KMS-11 (cell line): Measurements from ENCODE around the gene GALNT2.

Source experiments
- H2AFZ ChIP-seq: fragments of 200-600 bp; sonication (generic); 2 replicates; pipeline ENCODE4 v1.6.1; 2016; ENCODE audit warnings: antibody characterized with exemption, mixed run types, low read depth
- H3K27ac ChIP-seq: fragments of 200-600 bp; sonication (generic); 2 replicates; pipeline ENCODE4 v1.6.1; 2016; ENCODE audit warnings: mild to moderate bottlenecking, mixed run types
- H3K27me3 ChIP-seq: fragments of 200-600 bp; sonication (generic); 2 replicates; pipeline ENCODE4 v1.6.1; 2017; ENCODE audit warnings: mild to moderate bottlenecking, low read depth, mixed run types, moderate library complexity; ENCODE audit not compliant: insufficient read depth
- H3K36me3 ChIP-seq: fragments of 200-600 bp; sonication (generic); 2 replicates; pipeline ENCODE4 v1.6.1; 2017; ENCODE audit warnings: mild to moderate bottlenecking, mixed run types; ENCODE audit not compliant: insufficient read depth
- H3K4me1 ChIP-seq: fragments of 200-600 bp; sonication (generic); 2 replicates; pipeline ENCODE4 v1.6.1; 2016; ENCODE audit warnings: mild to moderate bottlenecking, low read depth, mixed run types; ENCODE audit not compliant: poor library complexity, severe bottlenecking
- H3K4me2 ChIP-seq: fragments of 200-600 bp; sonication (generic); 2 replicates; pipeline ENCODE4 v1.7.0; 2016; ENCODE audit warnings: mild to moderate bottlenecking, mixed run types
- H3K4me3 ChIP-seq: fragments of 200-600 bp; sonication (generic); IDR thresholded peaks from 2 replicates; pipeline ENCODE4 v1.6.1; 2017; ENCODE audit warnings: low read depth, low read length, mixed read lengths; ENCODE audit not compliant: insufficient read depth
- H3K79me2 ChIP-seq: fragments of 200-600 bp; sonication (generic); 2 replicates; pipeline ENCODE4 v1.6.1; 2016; ENCODE audit warnings: low read depth, mixed run types; ENCODE audit not compliant: insufficient read depth
- H3K9ac ChIP-seq: fragments of 200-600 bp; sonication (generic); 2 replicates; pipeline ENCODE4 v1.6.1; 2016; ENCODE audit warnings: mild to moderate bottlenecking, mixed run types
- H4K20me1 ChIP-seq: fragments of 200-600 bp; sonication (generic); 2 replicates; pipeline ENCODE4 v1.6.1; 2016; ENCODE audit warnings: mild to moderate bottlenecking, mixed run types; ENCODE audit not compliant: insufficient read depth
- TF ChIP-seq, protein P1 (sequence below): fragments of 200-600 bp; sonication (generic); conservative IDR thresholded peaks from 2 replicates; pipeline ENCODE4 v1.6.1; 2017; ENCODE audit warnings: low read depth, mild to moderate bottlenecking, antibody characterized with exemption, low read length, moderate library complexity, mixed read lengths

The GALNT2 gene

DNA sequence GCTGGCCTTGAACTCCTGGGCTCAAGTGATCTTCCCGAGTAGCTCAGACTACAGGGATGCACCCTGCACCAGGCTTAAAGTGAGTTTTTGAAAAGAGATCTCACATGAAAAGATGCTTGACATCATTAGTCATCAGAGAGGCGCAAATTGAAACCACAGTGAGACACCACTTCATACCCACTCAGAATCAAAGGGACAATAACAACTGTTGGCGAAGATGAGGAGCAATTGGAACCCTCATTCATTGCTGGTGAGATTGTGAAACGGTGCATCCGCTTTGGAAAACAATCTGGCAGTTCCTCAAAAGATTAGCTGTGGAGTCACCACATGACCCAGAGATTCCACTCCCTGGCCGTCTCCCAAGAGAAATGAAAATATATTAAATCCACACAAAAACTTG, 236.8 kb downstream of the GALNT2 start:
- no peak overlapping the region for H2AFZ ChIP-seq
- H3K36me3 ChIP-seq = no peaks in the 10 kb centered on the region
- H3K27ac ChIP-seq = no peak overlapping the region
- H3K4me3 ChIP-seq = no peak overlapping the region
- no peaks in the 10 kb centered on the region for H3K27me3 ChIP-seq
- no peaks in the 10 kb centered on the region for H3K79me2 ChIP-seq
- H3K4me1 ChIP-seq = no peaks in the 10 kb centered on the region
- no peaks in the 10 kb centered on the region for H4K20me1 ChIP-seq
- TF ChIP-seq, protein P1, sequence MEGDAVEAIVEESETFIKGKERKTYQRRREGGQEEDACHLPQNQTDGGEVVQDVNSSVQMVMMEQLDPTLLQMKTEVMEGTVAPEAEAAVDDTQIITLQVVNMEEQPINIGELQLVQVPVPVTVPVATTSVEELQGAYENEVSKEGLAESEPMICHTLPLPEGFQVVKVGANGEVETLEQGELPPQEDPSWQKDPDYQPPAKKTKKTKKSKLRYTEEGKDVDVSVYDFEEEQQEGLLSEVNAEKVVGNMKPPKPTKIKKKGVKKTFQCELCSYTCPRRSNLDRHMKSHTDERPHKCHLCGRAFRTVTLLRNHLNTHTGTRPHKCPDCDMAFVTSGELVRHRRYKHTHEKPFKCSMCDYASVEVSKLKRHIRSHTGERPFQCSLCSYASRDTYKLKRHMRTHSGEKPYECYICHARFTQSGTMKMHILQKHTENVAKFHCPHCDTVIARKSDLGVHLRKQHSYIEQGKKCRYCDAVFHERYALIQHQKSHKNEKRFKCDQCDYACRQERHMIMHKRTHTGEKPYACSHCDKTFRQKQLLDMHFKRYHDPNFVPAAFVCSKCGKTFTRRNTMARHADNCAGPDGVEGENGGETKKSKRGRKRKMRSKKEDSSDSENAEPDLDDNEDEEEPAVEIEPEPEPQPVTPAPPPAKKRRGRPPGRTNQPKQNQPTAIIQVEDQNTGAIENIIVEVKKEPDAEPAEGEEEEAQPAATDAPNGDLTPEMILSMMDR = no peak
- H3K9ac ChIP-seq = no peak overlapping the region
- H3K4me2 ChIP-seq = no peak overlapping the region

DNA sequence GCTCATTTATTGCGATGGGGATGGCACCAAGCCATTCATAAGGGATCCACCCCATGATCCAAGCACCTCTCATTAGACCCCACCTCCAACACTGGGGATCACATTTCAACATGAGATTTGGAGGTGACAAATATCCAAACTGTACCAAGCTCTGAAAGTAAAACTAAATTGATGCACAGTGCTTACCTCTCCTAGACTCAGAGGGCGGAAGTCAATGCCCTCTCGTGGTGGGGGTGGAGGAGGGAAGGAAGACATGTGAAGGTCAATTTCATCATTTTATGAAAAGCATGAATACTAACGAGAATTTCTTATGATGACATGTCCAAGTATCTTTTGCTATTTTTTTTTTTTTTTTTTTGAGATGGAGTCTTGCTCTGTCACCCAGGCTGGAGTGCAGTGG, 239.1 kb downstream of the GALNT2 start:
- H4K20me1 ChIP-seq = no peaks in the 10 kb centered on the region
- no peak overlapping the region for H3K9ac ChIP-seq
- no peak overlapping the region for H3K4me2 ChIP-seq
- no peak overlapping the region for H3K27ac ChIP-seq
- TF ChIP-seq, protein P1 = no peak
- H3K36me3 ChIP-seq = no peaks in the 10 kb centered on the region
- H3K79me2 ChIP-seq = no peaks in the 10 kb centered on the region
- no peak overlapping the region for H2AFZ ChIP-seq
- H3K4me1 ChIP-seq = no peaks in the 10 kb centered on the region
- H3K27me3 ChIP-seq = no peaks in the 10 kb centered on the region
- no peak overlapping the region for H3K4me3 ChIP-seq

DNA sequence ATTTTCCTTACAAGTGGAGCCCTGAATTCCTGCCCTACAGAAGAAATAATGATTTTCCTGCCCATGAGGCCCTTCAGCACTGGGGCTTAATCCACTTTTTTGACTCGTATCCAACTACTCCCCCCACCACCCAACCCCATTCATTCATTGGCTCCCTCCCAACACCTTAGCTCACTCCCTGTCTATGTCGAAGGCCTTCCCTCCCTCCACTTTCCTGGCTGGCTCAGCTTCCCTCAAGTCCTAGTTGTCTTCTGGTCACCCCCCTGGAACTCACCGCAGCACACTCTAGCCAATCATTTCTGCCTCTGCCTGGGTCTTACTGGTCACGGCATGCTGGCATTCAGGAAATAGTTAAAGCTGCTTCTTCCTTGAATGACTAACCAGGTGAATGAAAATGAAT, 240.2 kb downstream of the GALNT2 start:
- H3K36me3 ChIP-seq = no peaks in the 10 kb centered on the region
- H3K27me3 ChIP-seq = no peaks in the 10 kb centered on the region
- H3K79me2 ChIP-seq = no peaks in the 10 kb centered on the region
- H3K4me3 ChIP-seq = no peak overlapping the region
- TF ChIP-seq, protein P1 = no peak
- H3K9ac ChIP-seq = no peak overlapping the region
- no peak overlapping the region for H3K27ac ChIP-seq
- no peak overlapping the region for H2AFZ ChIP-seq
- no peak overlapping the region for H3K4me2 ChIP-seq
- no peaks in the 10 kb centered on the region for H4K20me1 ChIP-seq
- no peaks in the 10 kb centered on the region for H3K4me1 ChIP-seq

DNA sequence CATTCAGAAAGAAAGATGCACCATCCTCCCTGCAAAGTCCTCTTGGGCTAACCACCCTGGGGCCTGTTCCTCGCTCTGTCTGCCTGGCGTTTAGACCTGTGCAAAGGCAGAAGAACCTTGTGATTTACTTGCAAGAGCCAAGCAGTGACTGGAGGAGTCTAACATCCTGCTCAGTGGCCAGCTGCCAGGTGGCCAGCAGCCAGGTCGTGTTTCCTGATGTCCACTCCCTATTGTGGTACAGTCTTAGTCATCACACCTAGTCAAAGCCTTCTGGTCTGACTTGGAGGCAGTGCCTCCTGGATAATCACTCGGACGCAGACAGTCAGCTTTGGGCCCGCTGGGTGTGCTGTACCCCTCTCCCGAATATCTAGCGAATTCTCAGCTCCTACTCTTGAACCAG, 241.0 kb downstream of the GALNT2 start:
- Histone ChIP-seq H3K4me3 (no peak overlapping the region), H4K20me1 (no peaks in the 10 kb centered on the region), H3K27me3 (no peaks in the 10 kb centered on the region), H3K36me3 (no peaks in the 10 kb centered on the region), H3K27ac (no peak overlapping the region), H2AFZ (no peak overlapping the region), H3K79me2 (no peaks in the 10 kb centered on the region), H3K4me2 (no peak overlapping the region), H3K4me1 (no peaks in the 10 kb centered on the region), H3K9ac (no peak overlapping the region)
- TF ChIP-seq, protein P1 = no peak
